GM20000 (cell line): ENCODE results near the gene LONRF3.
"Not testable (repeated sequence)": the region's sequence is repeated elsewhere in the genome, so short reads cannot be mapped to it uniquely, and the experiment has no call there.

Source experiments
- DNase-seq: peaks from one replicate; pipeline ENCODE4 v3.0.0; 2012; ENCODE audit warnings: low spot score
- CTCF ChIP-seq: IDR thresholded peaks from 2 replicates; pipeline ENCODE4 v1.5.1; 2012; ENCODE audit warnings: mild to moderate bottlenecking, control low read depth; ENCODE audit errors: extremely low read depth, missing control alignments

LONRF3 gene

GRCh38 chrX:119028733-119029330 lies 54.4 kb downstream of the LONRF3 start:
- TF ChIP-seq CTCF: no peak
- no peak for DNase-seq

GRCh38 chrX:119029656-119030055 lies 55.2 kb downstream of the LONRF3 start:
- not testable (repeated sequence) for DNase-seq

- no peak for DNase-seq
- TF ChIP-seq CTCF: no peak
These were observed 56.6 kb downstream of the LONRF3 start for GRCh38 chrX:119030990-119031389.

GRCh38 chrX:119036107-119037029 lies 62.0 kb downstream of the LONRF3 start:
- DNase-seq: no peak
- TF ChIP-seq CTCF: no peak

- DNase-seq: no peak
- TF ChIP-seq CTCF: no peak
These were observed 66.0 kb downstream of the LONRF3 start for GRCh38 chrX:119040432-119040831.

- DNase-seq: no peak
- TF ChIP-seq CTCF: no peak
These were observed 66.8 kb downstream of the LONRF3 start for GRCh38 chrX:119041175-119041574.

- DNase-seq: no peak
- no peak for TF ChIP-seq CTCF
These were observed 67.6 kb downstream of the LONRF3 start for GRCh38 chrX:119042040-119042439.

- DNase-seq: no peak
- TF ChIP-seq CTCF: no peak
These were observed 68.6 kb downstream of the LONRF3 start for GRCh38 chrX:119042996-119043395.
